ENCODE results near the gene NEDD4L. TPM values are rescaled to one million over a fixed set of nuclear protein-coding genes. Genes with fewer than 3 reads are reported as not detected.
"Not testable (repeated sequence)": the region's sequence is repeated elsewhere in the genome, so short reads cannot be mapped to it uniquely, and the experiment has no call there.

Gene NEDD4L
- total RNA-seq, 1 experiment from 2014 or later = 39.1 TPM

- peak; percentile 19 for DNase-seq (ENCODE audit: low read depth)
- in situ Hi-C loops (cut with HindIII; ENCODE audit: low pct_unique_long_range_greater_than_20kb, low sequenced_read_pairs) = no loop called here
These were observed 321.0 kb downstream of the NEDD4L start for GRCh38 chr18:58364876-58365528.

GRCh38 chr18:58367425-58368140 lies 323.6 kb downstream of the NEDD4L start:
- in situ Hi-C loops (cut with HindIII; ENCODE audit: low pct_unique_long_range_greater_than_20kb, low sequenced_read_pairs) = no loop called here

GRCh38 chr18:58369616-58370015 lies 325.6 kb downstream of the NEDD4L start:
- in situ Hi-C loops (cut with HindIII; ENCODE audit: low pct_unique_long_range_greater_than_20kb, low sequenced_read_pairs) = no loop called here
- DNase-seq (ENCODE audit: low read depth) = no peak

More at GRCh38 chr18:58367425-58368140, 323.6 kb downstream of the NEDD4L start:
- DNase-seq (ENCODE audit: low read depth) = no peak

GRCh38 chr18:58370038-58370580 lies 326.1 kb downstream of the NEDD4L start:
- in situ Hi-C loops (cut with HindIII; ENCODE audit: low pct_unique_long_range_greater_than_20kb, low sequenced_read_pairs) = no loop called here
- no peak for DNase-seq (ENCODE audit: low read depth)

DNA sequence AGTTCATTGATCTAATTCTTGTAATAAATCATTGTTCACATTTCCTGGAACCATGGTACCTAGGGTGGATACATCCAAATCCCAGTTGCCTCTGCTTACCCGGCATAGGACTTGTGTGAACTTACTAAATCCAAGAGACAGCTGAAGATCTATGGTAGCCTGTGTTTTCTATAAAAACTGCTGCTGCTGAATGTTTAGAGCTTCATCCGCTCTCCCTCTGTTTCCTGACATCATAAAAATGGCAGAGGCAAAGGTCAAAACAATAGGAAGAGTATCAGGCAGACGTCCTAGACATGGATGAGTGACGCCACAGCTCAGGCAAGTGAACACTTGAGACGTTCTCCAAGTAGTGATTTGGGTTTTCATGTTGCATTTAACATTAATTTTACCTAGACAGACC lies 326.6 kb downstream of the NEDD4L start:
- DNase-seq (ENCODE audit: low read depth) = no peak
- in situ Hi-C loops (cut with HindIII; ENCODE audit: low pct_unique_long_range_greater_than_20kb, low sequenced_read_pairs) = no loop called here

DNA sequence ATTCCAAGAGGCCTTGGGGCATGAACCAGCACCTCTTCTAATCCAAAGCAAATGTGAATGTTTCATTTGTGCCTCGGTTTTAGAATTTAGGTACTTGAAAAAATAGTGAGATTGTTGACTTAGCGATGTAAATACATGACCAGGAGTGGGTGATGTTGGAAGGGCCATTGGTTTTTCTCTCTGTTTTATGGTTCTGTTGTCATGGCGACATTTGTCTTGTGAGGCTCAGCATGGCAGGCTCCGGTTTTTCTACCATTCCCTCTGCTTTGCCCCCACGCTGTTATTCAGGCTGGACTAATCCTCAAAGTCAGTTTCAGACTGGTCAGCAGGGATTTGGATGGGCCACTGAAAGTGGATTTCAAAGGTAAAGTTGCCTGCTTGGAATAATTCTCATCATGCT lies 329.5 kb downstream of the NEDD4L start:
- DNase-seq (ENCODE audit: low read depth) = no peak

DNA sequence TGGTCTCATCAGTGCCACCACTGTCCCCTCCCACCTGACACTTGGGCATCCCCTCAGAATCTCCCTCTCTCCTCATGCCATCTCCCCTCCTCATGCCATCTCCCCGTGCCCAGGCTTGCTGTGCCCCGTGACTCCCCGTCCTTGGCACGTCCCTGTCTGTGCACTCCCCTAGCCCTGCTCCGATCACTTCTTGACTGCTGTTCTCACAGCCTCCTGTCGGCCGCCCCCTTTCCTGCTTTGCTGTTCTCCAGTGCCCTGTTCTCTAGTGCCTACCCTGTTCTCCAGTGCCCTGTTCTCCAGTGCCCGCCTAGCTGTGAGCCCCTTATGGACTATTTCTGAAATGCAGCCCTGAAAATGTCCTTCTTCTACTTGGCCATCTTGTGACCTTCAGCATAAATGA lies 331.0 kb downstream of the NEDD4L start:
- in situ Hi-C loops (cut with HindIII; ENCODE audit: low pct_unique_long_range_greater_than_20kb, low sequenced_read_pairs) = no loop called here
- DNase-seq (ENCODE audit: low read depth) = no peak

More for the DNA sequence above, 329.5 kb downstream of the NEDD4L start:
- in situ Hi-C loops (cut with HindIII; ENCODE audit: low pct_unique_long_range_greater_than_20kb, low sequenced_read_pairs) = no loop called here

GRCh38 chr18:58378411-58379379 lies 334.7 kb downstream of the NEDD4L start:
- DNase-seq (ENCODE audit: low read depth) = no peak
- in situ Hi-C loops (cut with HindIII; ENCODE audit: low pct_unique_long_range_greater_than_20kb, low sequenced_read_pairs) = no loop called here

GRCh38 chr18:58379443-58379842 lies 335.4 kb downstream of the NEDD4L start:
- in situ Hi-C loops (cut with HindIII; ENCODE audit: low pct_unique_long_range_greater_than_20kb, low sequenced_read_pairs) = no loop called here
- DNase-seq (ENCODE audit: low read depth) = no peak

DNA sequence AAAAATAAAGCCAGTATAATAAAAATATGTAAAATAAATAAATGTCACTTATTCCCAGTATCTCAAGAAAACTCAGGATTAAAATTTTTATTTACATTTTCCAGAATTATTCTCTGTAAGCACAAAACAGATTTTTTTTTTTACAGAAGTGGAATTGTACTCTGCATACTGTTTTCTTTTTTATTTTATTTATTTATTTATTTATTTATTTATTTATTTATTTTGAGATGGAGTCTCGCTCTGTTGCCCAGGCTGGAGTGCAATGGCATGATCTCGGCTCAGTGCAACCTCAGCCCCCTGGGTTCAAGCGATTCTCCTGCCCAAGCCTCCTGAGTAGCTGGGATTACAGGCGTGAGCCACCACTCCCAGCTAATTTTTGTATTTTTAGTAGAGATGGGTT lies 336.1 kb downstream of the NEDD4L start:
- DNase-seq (ENCODE audit: low read depth); in situ Hi-C loops (cut with HindIII; ENCODE audit: low pct_unique_long_range_greater_than_20kb, low sequenced_read_pairs): not testable (repeated sequence)

DNA sequence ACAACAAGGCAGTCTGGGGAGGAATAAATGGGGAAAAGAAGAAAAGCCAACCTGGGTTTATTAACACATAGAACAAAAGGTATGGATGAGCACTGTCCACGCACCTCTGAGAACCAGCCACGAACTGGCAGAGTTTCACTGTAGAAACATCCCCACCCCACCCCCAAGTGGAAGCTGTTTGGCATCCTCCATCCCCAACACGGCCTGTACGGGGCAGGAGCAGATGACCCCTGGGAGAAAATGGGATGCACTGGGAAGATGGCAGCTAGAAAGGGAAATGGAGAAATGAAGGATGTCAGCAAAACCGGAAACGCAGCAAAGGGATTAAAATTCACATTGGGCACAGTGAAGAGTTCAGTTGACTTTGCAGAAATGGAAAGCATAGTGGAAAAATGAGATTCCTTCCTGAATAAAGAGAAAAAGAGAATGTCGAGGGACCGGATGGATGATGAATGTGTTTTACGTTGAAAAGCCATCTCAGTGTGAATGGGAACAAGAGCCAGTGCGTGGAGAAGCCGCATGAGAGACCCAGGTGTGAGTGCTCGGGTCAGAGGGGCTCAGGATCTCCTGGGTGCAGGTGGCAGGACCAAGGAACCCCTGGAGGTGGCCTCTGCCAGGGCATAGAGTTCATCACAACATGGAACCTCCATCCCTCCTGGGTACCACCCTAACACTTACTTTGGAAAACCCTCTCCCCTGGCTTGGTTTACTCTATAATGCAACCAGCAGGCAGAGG lies 337.8 kb downstream of the NEDD4L start:
- no peak for DNase-seq (ENCODE audit: low read depth)
- in situ Hi-C loops (cut with HindIII; ENCODE audit: low pct_unique_long_range_greater_than_20kb, low sequenced_read_pairs) = no loop called here

DNA sequence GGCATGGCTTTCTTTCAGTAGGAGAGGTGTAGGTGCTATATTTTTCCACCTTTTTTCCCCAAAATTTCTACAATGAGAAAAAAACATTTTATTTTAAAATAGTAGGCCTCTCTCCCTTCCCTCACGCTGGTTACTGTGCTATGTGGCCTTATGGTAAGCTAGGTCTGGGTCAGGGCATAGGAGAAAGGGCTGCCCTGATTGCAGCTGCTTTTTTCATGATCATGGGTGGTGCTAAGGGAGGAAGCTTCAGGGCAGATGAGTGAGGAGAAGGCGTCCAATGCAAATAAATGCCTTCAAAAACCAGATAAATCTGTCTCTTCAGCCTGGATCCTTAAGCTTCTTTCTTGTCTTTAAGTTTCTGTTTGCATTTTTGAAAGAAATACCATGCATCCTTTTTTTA lies 338.4 kb downstream of the NEDD4L start:
- DNase-seq (ENCODE audit: low read depth) = no peak
- in situ Hi-C loops (cut with HindIII; ENCODE audit: low pct_unique_long_range_greater_than_20kb, low sequenced_read_pairs) = no loop called here

GRCh38 chr18:58385472-58385871 lies 341.4 kb downstream of the NEDD4L start:
- in situ Hi-C loops (cut with HindIII; ENCODE audit: low pct_unique_long_range_greater_than_20kb, low sequenced_read_pairs) = no loop called here
- DNase-seq (ENCODE audit: low read depth) = no peak

GRCh38 chr18:58386780-58387179 lies 342.8 kb downstream of the NEDD4L start:
- in situ Hi-C loops (cut with HindIII; ENCODE audit: low pct_unique_long_range_greater_than_20kb, low sequenced_read_pairs) = no loop called here
- no peak for DNase-seq (ENCODE audit: low read depth)

DNA sequence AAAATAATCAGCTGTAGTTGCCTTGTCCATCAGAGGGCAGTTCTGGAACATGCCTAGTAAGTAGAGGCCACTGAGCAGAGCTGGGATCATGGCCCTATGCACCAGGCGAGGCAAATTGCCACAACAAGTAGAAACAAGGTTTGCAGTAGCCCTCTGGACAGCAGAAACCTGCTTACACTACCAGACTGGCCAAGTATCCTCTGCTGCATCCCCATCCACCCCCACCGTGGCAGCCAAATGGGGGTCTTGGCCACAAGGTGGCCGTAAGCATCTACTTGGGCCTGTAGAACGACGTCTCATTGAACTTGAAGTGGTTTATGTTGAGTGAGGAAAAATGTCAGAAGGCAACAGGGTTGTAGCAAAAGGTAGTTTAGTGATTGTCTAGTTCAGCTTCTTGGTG lies 343.7 kb downstream of the NEDD4L start:
- in situ Hi-C loops (cut with HindIII; ENCODE audit: low pct_unique_long_range_greater_than_20kb, low sequenced_read_pairs) = no loop called here
- no peak for DNase-seq (ENCODE audit: low read depth)

DNA sequence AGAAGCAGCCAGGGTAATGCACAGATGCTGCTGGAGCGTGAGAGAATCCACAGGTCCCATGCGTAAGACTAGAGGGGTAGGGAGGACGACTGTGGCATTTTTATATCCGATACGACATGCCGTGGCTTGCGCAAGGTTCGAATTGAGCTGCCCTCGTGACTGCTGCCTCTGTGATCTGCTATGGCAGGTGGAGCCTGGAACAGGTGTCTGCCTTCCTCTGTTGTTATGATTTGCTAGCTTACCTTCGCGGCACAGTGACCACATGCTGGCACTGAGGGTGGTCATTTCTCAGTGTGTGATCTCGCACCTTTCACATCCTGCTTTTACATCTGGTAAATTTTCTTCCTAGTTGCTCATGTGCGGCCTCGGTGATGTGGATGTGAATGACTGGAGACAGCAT lies 344.7 kb downstream of the NEDD4L start:
- in situ Hi-C loops (cut with HindIII; ENCODE audit: low pct_unique_long_range_greater_than_20kb, low sequenced_read_pairs) = no loop called here
- no peak for DNase-seq (ENCODE audit: low read depth)

DNA sequence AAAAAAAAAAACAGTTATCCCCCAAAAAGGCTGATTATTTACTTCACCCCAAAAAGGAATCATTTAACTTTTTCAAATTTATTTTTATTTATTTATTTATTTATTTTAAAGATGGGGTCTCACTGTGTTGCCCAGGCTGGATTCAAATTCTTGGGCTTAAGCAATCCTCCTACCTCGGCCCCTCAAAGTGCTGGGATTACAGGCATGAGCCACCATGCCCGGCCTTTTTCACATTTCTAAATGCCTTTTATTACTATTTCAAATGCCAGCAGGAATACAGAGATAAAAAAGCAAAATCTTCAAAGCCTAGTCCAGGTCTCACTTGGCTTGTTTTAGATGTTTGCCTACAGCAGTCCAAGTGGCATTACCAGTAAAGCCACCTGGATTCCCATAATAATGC lies 345.7 kb downstream of the NEDD4L start:
- in situ Hi-C loops (cut with HindIII; ENCODE audit: low pct_unique_long_range_greater_than_20kb, low sequenced_read_pairs) = no loop called here
- DNase-seq (ENCODE audit: low read depth) = no peak

DNA sequence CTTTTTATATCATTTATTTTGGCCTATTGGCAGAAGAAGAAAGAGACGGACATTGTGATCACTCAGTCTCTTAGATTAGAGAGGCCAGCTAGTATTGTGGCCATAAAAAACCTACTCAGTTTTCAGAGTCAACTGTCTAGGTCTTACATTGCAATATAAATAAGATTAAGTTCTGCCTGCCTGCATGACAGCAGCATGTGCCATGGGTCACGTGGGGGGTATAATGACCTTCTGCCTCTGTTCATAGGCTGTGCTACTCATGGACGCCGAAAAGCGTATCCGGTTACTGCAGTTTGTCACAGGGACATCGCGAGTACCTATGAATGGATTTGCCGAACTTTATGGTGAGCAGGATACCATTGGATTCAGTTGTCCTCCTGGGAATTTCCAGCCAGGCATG lies 346.4 kb downstream of the NEDD4L start:
- no peak for DNase-seq (ENCODE audit: low read depth)
- in situ Hi-C loops (cut with HindIII; ENCODE audit: low pct_unique_long_range_greater_than_20kb, low sequenced_read_pairs) = no loop called here

Data from Caki2 (cell line).